Breast epithelium (tissue), 4 donors: Measurements from ENCODE around the gene INPP5K. TPM values are rescaled to one million over a fixed set of nuclear protein-coding genes. Genes with fewer than 3 reads are reported as not detected.

Experiments
- DNase-seq, 2 donors: peaks; one replicate each; pipeline ENCODE4 v3.0.0-alpha.2; 2019; ENCODE audit warnings: low spot score in 2 of 2
- H3K27ac ChIP-seq, 2 donors: fragments of 200-600 bp; sonication (generic) in 1 of 2; one replicate each; pipeline ENCODE4 v1.5.1; 2016 to 2019; ENCODE audit warnings: mild to moderate bottlenecking in 1 of 2
- H3K27me3 ChIP-seq, 2 donors: fragments of 200-600 bp; sonication (generic) in 1 of 2; one replicate each; pipeline versions ENCODE4 v1.5.1 to v1.6.0; 2017 to 2019; ENCODE audit warnings: control low read depth in 1 of 2, mild to moderate bottlenecking in 1 of 2
- H3K36me3 ChIP-seq: fragments of 200-600 bp; one replicate; pipeline ENCODE4 v1.5.1; 2019
- H3K4me1 ChIP-seq, 2 donors: fragments of 200-600 bp; sonication (generic); one replicate each; pipeline ENCODE4 v1.5.1; 2016 to 2019; ENCODE audit warnings: control low read depth in 1 of 2
- H3K4me3 ChIP-seq, 3 donors: fragments of 200-600 bp; sonication (generic); 1 replicate in 2 of 3; 2 replicates in 1 of 3; pipeline ENCODE4 v1.5.1; 2016 to 2019; ENCODE audit warnings: mild to moderate bottlenecking in 3 of 3, moderate library complexity in 2 of 3
- H3K9me3 ChIP-seq, 2 donors: fragments of 200-600 bp; sonication (generic) in 1 of 2; one replicate each; pipeline ENCODE4 v1.5.1; 2016 to 2019; ENCODE audit warnings: control low read depth in 1 of 2
- CTCF ChIP-seq, 3 donors: fragments of 450-650 bp; IDR thresholded peaks; one replicate each; pipeline ENCODE4 v1.5.1; 2016 to 2017; ENCODE audit warnings: antibody characterized with exemption in 3 of 3, mild to moderate bottlenecking in 3 of 3, moderate library complexity in 3 of 3
- POLR2A ChIP-seq: fragments of 450-650 bp; IDR thresholded peaks from one replicate; pipeline ENCODE4 v1.6.1; 2016; ENCODE audit warnings: antibody characterized with exemption, mild to moderate bottlenecking, moderate library complexity
- POLR2AphosphoS5 ChIP-seq, 3 donors: sonication (generic); formaldehyde crosslinking; IDR thresholded peaks; one replicate each; pipeline ENCODE4 v1.6.1; 2017; ENCODE audit warnings: antibody characterized with exemption in 3 of 3
- intact Hi-C: fragments of 100-400 bp; cut with DNase I; formaldehyde crosslinking; loops from one replicate; pipeline ENCODE4 v1.15.1; 2023; ENCODE audit warnings: low total_unique reads
- total RNA-seq, 3 donors: library from RNA; depleted of rRNA; stranded (reverse); fragments of >200 nt; gene quantifications; one replicate each; pipeline ENCODE4 v1.1.0, GENCODE V29; 2016

The INPP5K gene
- total RNA-seq, 3 donors from 2014 or later, result 75.2 to 177 (median 88.8) TPM

DNA sequence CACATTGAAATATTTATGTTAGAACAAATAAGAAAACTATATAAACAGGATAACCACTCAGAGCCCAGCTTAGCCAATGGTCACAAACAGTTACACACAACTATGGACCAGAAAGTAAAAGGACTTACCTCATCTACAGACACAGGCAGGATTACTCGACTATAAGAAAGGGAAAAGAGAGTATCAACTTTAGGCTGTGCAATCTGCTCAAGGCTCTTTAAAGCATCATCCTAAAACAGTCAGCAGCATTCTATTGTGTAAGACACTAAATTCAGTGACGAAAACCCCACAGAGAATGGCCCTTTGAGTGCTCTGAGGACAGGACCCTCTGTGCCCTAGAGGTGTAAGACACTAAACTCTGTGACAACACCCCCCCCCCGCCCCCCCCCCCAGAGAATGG, 42.0 kb upstream of the INPP5K start:
- Histone ChIP-seq H3K9me3 (no peaks in the 10 kb centered on the region), H3K27ac (peak overlapping the region in 1 of 2 donors; percentile 21), H3K27me3 (no peaks in the 10 kb centered on the region), H3K36me3 (no peaks in the 10 kb centered on the region), H3K4me1 (peaks cover 0 to 7% of the 10 kb centered on the region in 2 donors), H3K4me3 (no peak overlapping the region)
- intact Hi-C loops, result no loop called here
- TF ChIP-seq POLR2A (no peak), POLR2AphosphoS5 (IDR thresholded peaks at IDR 0.05) (no peak), CTCF (IDR thresholded peaks at IDR 0.05) (no peak)
- DNase-seq, result no peak

DNA sequence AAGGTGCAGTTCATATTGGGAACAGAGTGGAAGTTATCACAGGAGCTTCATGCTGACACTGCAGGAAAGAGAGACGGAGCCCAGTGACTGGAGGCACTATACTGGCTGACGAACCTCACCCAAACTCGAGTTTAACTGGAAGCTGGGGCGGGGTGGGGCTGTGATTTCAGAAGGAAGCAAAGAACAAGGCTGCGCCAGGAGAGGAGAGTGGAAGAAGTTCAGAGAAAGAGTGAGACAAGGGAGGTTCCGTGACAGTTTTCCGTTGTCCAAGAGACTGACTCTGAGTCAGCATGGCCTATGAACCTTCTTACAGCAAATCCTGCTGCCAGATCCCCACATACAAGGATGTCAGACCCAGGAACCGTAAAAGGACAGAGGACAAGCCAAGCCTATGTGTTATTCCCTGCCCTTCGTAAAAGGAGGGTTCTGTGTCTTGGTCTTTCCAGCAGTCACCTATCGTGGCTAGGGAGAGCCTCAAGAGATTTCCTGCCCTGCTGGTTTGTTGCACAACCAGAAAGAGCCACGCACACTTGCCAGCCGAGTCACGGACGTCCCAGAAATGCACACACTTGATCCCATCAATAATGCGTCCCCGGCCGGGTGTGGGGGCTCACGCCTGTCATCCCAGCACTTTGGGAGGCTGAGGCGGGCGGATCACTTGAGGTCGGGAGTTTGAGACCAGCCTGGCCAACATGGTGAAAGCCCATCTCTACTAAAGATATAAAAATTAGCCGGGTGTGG, 41.1 kb upstream of the INPP5K start:
- H3K4me3 ChIP-seq, result no peak overlapping the region
- peak overlapping the region; percentile 27 to 73 for H3K27ac ChIP-seq
- intact Hi-C loops, result no loop called here
- peaks cover 0 to 7% of the 10 kb centered on the region in 2 donors for H3K4me1 ChIP-seq
- no peaks in the 10 kb centered on the region for H3K9me3 ChIP-seq
- H3K36me3 ChIP-seq, result no peaks in the 10 kb centered on the region
- no peaks in the 10 kb centered on the region for H3K27me3 ChIP-seq
- DNase-seq, result no peak
- TF ChIP-seq POLR2AphosphoS5 (IDR thresholded peaks at IDR 0.05) (no peak), CTCF (IDR thresholded peaks at IDR 0.05) (no peak), POLR2A (no peak)

DNA sequence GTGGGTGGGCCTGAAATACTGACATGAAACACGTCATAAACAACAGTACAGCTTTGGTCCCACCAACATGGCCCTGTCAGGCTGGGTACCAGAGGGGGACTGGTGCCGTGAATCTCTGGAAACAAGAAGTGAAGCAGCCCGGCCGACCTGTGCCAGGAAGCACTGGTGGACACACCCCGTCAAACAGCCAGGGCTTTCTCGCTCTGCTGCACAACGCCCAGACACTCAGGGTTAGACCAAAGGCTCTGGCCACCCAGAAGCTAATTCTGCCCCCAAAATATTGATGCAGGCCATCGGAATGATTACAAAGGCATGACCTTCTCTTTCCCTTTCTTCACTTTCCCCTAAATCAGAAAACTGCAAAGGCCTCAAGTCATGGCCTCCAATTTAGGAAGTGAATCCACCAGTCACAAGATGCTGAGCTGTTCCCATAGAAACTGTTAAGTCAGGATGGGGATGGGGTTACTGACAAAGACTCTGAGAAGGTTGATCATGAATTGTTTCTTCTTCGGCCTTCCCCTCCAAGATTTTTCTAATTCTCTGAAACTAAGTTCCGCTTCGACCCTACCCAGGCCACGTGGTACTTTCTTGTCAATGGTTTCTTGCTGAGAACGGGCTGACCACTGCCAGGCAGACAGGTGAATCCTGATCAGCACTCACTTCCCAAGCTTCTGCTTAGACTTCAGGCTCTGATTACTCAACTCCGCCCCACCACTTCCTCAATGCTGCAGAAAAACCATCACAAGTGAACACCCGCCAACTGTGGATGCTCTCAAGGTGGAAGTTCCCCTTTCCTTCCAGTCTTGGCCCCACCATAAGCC, 39.4 kb upstream of the INPP5K start:
- no peak overlapping the region for H3K27ac ChIP-seq
- intact Hi-C loops, result no loop called here
- no peak for DNase-seq

GRCh38 chr17:1554751-1555540, 38.5 kb upstream of the INPP5K start:
- Histone ChIP-seq H3K4me3 (no peak overlapping the region), H3K36me3 (no peaks in the 10 kb centered on the region), H3K27ac (no peak overlapping the region), H3K9me3 (no peaks in the 10 kb centered on the region), H3K4me1 (no peaks in the 10 kb centered on the region), H3K27me3 (no peaks in the 10 kb centered on the region)
- DNase-seq, result no peak
- intact Hi-C loops, result no loop called here
- TF ChIP-seq POLR2AphosphoS5 (IDR thresholded peaks at IDR 0.05) (no peak), POLR2A (no peak), CTCF (IDR thresholded peaks at IDR 0.05) (no peak)

More for the DNA sequence above, 39.4 kb upstream of the INPP5K start:
- Histone ChIP-seq H3K4me3 (no peak overlapping the region), H3K36me3 (no peaks in the 10 kb centered on the region), H3K4me1 (peaks cover 0 to 4% of the 10 kb centered on the region in 2 donors), H3K9me3 (no peaks in the 10 kb centered on the region), H3K27me3 (no peaks in the 10 kb centered on the region)
- TF ChIP-seq POLR2A (no peak), POLR2AphosphoS5 (IDR thresholded peaks at IDR 0.05) (no peak), CTCF (IDR thresholded peaks at IDR 0.05) (no peak)
